HepG2 (cell line): ENCODE measurements around the gene CEP57L1. TPM values are rescaled to one million over a fixed set of nuclear protein-coding genes. Genes with fewer than 3 reads are reported as not detected.
A peak's percentile ranks its signal among the peaks of the same experiment; 100 is the strongest.

Experiments used
- ARNT2 ChIP-seq: sonication (generic); formaldehyde crosslinking; IDR thresholded peaks from 2 replicates; pipeline ENCODE4 v1.8.0; 2022; ENCODE audit warnings: mild to moderate bottlenecking, low read depth, missing genetic modification reagents, moderate library complexity
- CEBPG ChIP-seq: IDR thresholded peaks from 2 replicates; pipeline ENCODE4 v1.6.1; 2016
- CENPT ChIP-seq: sonication (generic); formaldehyde crosslinking; IDR thresholded peaks from 2 replicates; pipeline ENCODE4 v1.8.0; 2022; ENCODE audit warnings: low read depth, mild to moderate bottlenecking, moderate library complexity, missing genetic modification reagents
- E2F2 ChIP-seq: sonication (generic); formaldehyde crosslinking; IDR thresholded peaks from 2 replicates; pipeline ENCODE4 v1.4.0; 2020; ENCODE audit warnings: missing genetic modification reagents, borderline replicate concordance
- MLLT10 ChIP-seq: sonication (generic); formaldehyde crosslinking; IDR thresholded peaks from 2 replicates; pipeline ENCODE4 v1.4.0; 2020; ENCODE audit warnings: missing genetic modification reagents
- NRL ChIP-seq: sonication (generic); formaldehyde crosslinking; IDR thresholded peaks from 2 replicates; pipeline ENCODE4 v1.5.0; 2020; ENCODE audit warnings: missing genetic modification reagents, mild to moderate bottlenecking, moderate library complexity, borderline replicate concordance
- REL ChIP-seq: sonication (generic); formaldehyde crosslinking; conservative IDR thresholded peaks from 2 replicates; pipeline ENCODE4 v1.8.0; 2022; ENCODE audit warnings: mild to moderate bottlenecking, missing genetic modification reagents, moderate library complexity
- SMAD1 ChIP-seq: sonication (generic); formaldehyde crosslinking; IDR thresholded peaks from 2 replicates; pipeline ENCODE4 v1.4.0; 2020; ENCODE audit warnings: missing genetic modification reagents, low read depth, mild to moderate bottlenecking, borderline replicate concordance
- SMC3 ChIP-seq: IDR thresholded peaks from 2 replicates; pipeline ENCODE4 v1.6.1; 2011; ENCODE audit warnings: low read length, improper control_type of control experiment
- SNAPC4 ChIP-seq: sonication (generic); formaldehyde crosslinking; IDR thresholded peaks from 2 replicates; pipeline ENCODE4 v1.4.0; 2020; ENCODE audit warnings: mild to moderate bottlenecking, missing genetic modification reagents
- SOX6 ChIP-seq, 2 experiments: fragments of 450-650 bp in 1 of 2; sonication (generic) in 1 of 2; formaldehyde crosslinking in 1 of 2; IDR thresholded peaks; 2 replicates each; pipeline versions ENCODE4 v1.4.0 to v1.6.1; 2017 to 2020; ENCODE audit warnings: antibody characterized with exemption in 1 of 2, mild to moderate bottlenecking in 1 of 2, missing genetic modification reagents in 1 of 2
- SRY ChIP-seq: sonication (generic); formaldehyde crosslinking; IDR thresholded peaks from 2 replicates; pipeline ENCODE4 v1.8.0; 2022; ENCODE audit warnings: mild to moderate bottlenecking, missing genetic modification reagents
- TCF7L2 ChIP-seq: IDR thresholded peaks from 2 replicates; pipeline ENCODE4 v1.6.1; 2011; ENCODE audit warnings: mild to moderate bottlenecking, low read depth, low read length, moderate library complexity
- ZNF232 ChIP-seq: sonication (generic); formaldehyde crosslinking; IDR thresholded peaks from 2 replicates; pipeline ENCODE4 v1.4.0; 2020; ENCODE audit warnings: missing genetic modification reagents, borderline replicate concordance
- ZNF331 ChIP-seq: sonication (generic); formaldehyde crosslinking; IDR thresholded peaks from 2 replicates; pipeline ENCODE4 v1.4.0; 2020; ENCODE audit warnings: missing genetic modification reagents
- ZNF7 ChIP-seq: IDR thresholded peaks from 2 replicates; pipeline ENCODE4 v1.6.1; 2016; ENCODE audit warnings: missing biosample characterization, missing genetic modification reagents
- ZNF777 ChIP-seq: sonication (generic); formaldehyde crosslinking; IDR thresholded peaks from 2 replicates; pipeline ENCODE4 v1.4.0; 2020; ENCODE audit warnings: missing genetic modification reagents
- ZNF883 ChIP-seq: sonication (generic); formaldehyde crosslinking; IDR thresholded peaks from 2 replicates; pipeline ENCODE4 v1.5.1; 2020; ENCODE audit warnings: mild to moderate bottlenecking, missing genetic modification reagents; ENCODE audit errors: not compliant biosample characterization
- ZSCAN12 ChIP-seq: sonication (generic); formaldehyde crosslinking; IDR thresholded peaks from 2 replicates; pipeline ENCODE4 v1.9.0; 2021; ENCODE audit warnings: mild to moderate bottlenecking, missing genetic modification reagents
- ZSCAN9 ChIP-seq: IDR thresholded peaks from 2 replicates; pipeline ENCODE4 v1.6.1; 2016; ENCODE audit warnings: borderline replicate concordance
- polyA plus RNA-seq, 8 experiments: library from polyadenylated mRNA; depleted of rRNA in 3 of 8; stranded (reverse) in 7 of 8; unstranded in 1 of 8; fragments of >200 nt; fragmentation: Illumina TruSeq in 4 of 8; extraction: Trizol in 4 of 8; gene quantifications; 2 replicates each; pipeline versions ENCODE4 v1.2.1 to v1.2.3, GENCODE V29; 2011 to 2016; ENCODE audit warnings: low read depth in 4 of 8, missing spikeins in 1 of 8, mixed read lengths in 1 of 8; ENCODE audit not compliant: insufficient read depth in 1 of 8
- total RNA-seq, 5 experiments: library from RNA; depleted of rRNA; stranded (reverse); fragments of >200 nt; fragmentation: Illumina TruSeq; extraction: Trizol; gene quantifications; 2 replicates each; pipeline ENCODE4 v1.2.3, GENCODE V29; 2016; ENCODE audit warnings: low read depth in 1 of 5
- TF ChIP-seq, protein P1 (sequence below): sonication (generic); formaldehyde crosslinking; conservative IDR thresholded peaks from 2 replicates; pipeline ENCODE4 v1.4.0; 2020; ENCODE audit warnings: missing genetic modification reagents
- TF ChIP-seq, protein P2 (sequence below): IDR thresholded peaks from 2 replicates; pipeline ENCODE4 v1.6.1; 2016

Gene CEP57L1
- total and polyA plus RNA-seq, 2 of the 13 experiments (the other 11 are each of a cell fraction or from before 2014, with no cell fraction given): 7.7 to 15.5 TPM

DNA sequence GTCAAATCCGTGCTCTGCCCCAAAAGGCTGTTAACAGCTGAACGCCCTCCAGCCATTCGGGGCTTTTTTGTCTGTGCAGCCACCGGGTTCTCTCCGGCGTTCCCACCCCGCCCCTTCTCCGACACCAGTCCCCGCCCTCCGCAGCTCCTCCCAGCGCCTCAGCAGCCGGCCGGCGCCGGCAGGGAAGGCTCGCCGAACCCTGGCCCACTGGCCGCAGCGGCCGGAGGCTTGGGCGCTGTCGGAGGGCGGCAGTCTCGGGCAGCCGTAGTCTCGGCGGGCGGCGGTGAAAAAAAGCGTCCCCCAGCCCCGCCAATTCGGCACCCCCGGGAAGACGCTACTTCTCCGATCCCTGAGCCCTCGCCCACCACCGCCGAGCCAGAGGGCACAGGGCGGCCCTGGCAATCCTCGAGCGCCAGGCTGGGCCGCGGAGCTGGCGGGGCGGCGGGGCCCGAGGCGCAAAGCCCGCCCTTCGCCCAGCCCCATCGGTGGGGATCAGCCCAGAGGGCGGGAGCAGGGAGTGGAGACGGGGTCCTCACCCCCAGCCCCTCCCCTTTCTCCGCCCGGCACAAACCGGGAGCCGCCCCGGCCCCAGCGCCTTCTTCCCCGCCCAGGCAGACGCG is 781 bp upstream of the CEP57L1 start, which contains the start of gene SESN1 (continued):
- TF ChIP-seq SNAPC4: no peak
- peak; percentile 86 for TF ChIP-seq NRL (CRISPR knock-in tag)
- TF ChIP-seq ZNF7 (CRISPR knock-in tag): no peak
- no peak; the same call in 1 of the 2 replicates for TF ChIP-seq ZSCAN9 (CRISPR knock-in tag)
- peak; percentile 71 for TF ChIP-seq ZNF777 (CRISPR knock-in tag)
- peak; percentile 77; the same call in 1 of the 2 replicates for TF ChIP-seq REL (CRISPR knock-in tag)
- peak; percentile 48; the same call in 1 of the 2 replicates for TF ChIP-seq ZNF232 (CRISPR knock-in tag)
- no peak for TF ChIP-seq SMAD1 (CRISPR knock-in tag)
- TF ChIP-seq TCF7L2: no peak
- TF ChIP-seq ZSCAN12 (CRISPR knock-in tag): 0 out of 2 replicates have a peak, but pooled peaks have one; percentile 33
- TF ChIP-seq E2F2: no peak
- no peak for TF ChIP-seq MLLT10 (CRISPR knock-in tag)
- peak; percentile 84 for TF ChIP-seq ZNF883 (CRISPR knock-in tag)
- no peak for TF ChIP-seq SMC3
- TF ChIP-seq, protein P1, sequence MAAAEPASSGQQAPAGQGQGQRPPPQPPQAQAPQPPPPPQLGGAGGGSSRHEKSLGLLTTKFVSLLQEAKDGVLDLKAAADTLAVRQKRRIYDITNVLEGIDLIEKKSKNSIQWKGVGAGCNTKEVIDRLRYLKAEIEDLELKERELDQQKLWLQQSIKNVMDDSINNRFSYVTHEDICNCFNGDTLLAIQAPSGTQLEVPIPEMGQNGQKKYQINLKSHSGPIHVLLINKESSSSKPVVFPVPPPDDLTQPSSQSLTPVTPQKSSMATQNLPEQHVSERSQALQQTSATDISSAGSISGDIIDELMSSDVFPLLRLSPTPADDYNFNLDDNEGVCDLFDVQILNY (CRISPR knock-in tag): no peak
- no peak; the same call in 1 of the 2 replicates for TF ChIP-seq CEBPG (CRISPR knock-in tag)
- TF ChIP-seq SRY (CRISPR knock-in tag): peak; percentile 95
- peak; percentile 40; the same call in 1 of the 2 replicates for TF ChIP-seq ZNF331 (CRISPR knock-in tag)
- TF ChIP-seq CENPT: no peak; the same call in 1 of the 2 replicates
- TF ChIP-seq, protein P2, sequence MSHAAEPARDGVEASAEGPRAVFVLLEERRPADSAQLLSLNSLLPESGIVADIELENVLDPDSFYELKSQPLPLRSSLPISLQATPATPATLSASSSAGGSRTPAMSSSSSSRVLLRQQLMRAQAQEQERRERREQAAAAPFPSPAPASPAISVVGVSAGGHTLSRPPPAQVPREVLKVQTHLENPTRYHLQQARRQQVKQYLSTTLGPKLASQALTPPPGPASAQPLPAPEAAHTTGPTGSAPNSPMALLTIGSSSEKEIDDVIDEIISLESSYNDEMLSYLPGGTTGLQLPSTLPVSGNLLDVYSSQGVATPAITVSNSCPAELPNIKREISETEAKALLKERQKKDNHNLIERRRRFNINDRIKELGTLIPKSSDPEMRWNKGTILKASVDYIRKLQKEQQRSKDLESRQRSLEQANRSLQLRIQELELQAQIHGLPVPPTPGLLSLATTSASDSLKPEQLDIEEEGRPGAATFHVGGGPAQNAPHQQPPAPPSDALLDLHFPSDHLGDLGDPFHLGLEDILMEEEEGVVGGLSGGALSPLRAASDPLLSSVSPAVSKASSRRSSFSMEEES: no peak
- no peak for TF ChIP-seq SOX6 (IDR thresholded peaks at IDR 0.05)
- peak; percentile 29; the same call in 1 of the 2 replicates for TF ChIP-seq SOX6 (CRISPR knock-in tag; IDR thresholded peaks at IDR 0.05)
- peak; percentile 80 for TF ChIP-seq ARNT2 (CRISPR knock-in tag)
